Measurements from ENCODE around the gene RAD51B. TPM values are rescaled to one million over a fixed set of nuclear protein-coding genes. Genes with fewer than 3 reads are reported as not detected.

Gene RAD51B
- total RNA-seq, 1 experiment from 2014 or later: 16.7 TPM

- peaks cover 2% of the 10 kb centered on the region for H3K27me3 Mint-ChIP-seq (ENCODE audit: low read depth)
- Histone ChIP-seq H4K20me1 (ENCODE audit: control insufficient read depth, insufficient read depth, insufficient read length) (no peaks in the 10 kb centered on the region), H4K5ac (ENCODE audit: insufficient read length, low read depth, low read length) (no peak overlapping the region), H3K56ac (ENCODE audit: insufficient read length, low read depth, low read length) (no peak overlapping the region), H3K4me2 (ENCODE audit: insufficient read depth, insufficient read length, low read length) (no peak overlapping the region), H2AK5ac (ENCODE audit: insufficient read length, low read length) (no peak overlapping the region), H3T11ph (ENCODE audit: low read length) (no peak overlapping the region), H3K27ac (ENCODE audit: insufficient read length, low read depth, low read length) (no peak overlapping the region), H3K27me3 (ENCODE audit: insufficient read depth, low read length) (no peaks in the 10 kb centered on the region), H4K91ac (ENCODE audit: insufficient read length, low read depth, low read length) (no peak overlapping the region), H2BK5ac (ENCODE audit: insufficient read length, low read length) (no peak overlapping the region), H2BK15ac (ENCODE audit: low read depth, low read length) (no peak overlapping the region), H3K9ac (ENCODE audit: extremely low read depth, insufficient read length, low read length) (no peak overlapping the region), H4K8ac (replicated peaks; ENCODE audit: insufficient read length, low read depth, low read length) (no peak overlapping the region), H3K18ac (ENCODE audit: insufficient read length, low read depth, low read length) (no peak overlapping the region), H2AFZ (ENCODE audit: low read length) (no peak overlapping the region), H3K4ac (ENCODE audit: low read depth, low read length) (no peak overlapping the region), H3K9me3 (ENCODE audit: control insufficient read depth, low read depth, low read length) (no peaks in the 10 kb centered on the region), H3K4me1 (ENCODE audit: insufficient read depth, low read length) (peaks cover 9% of the 10 kb centered on the region; the same call in 1 of the 2 replicates), H3K23me2 (ENCODE audit: insufficient read length, low read depth, low read length, poor library complexity, severe bottlenecking) (no peaks in the 10 kb centered on the region), H3K79me1 (ENCODE audit: insufficient read depth, low read depth, low read length, poor library complexity, severe bottlenecking) (no peaks in the 10 kb centered on the region), H3K79me2 (ENCODE audit: insufficient read depth, low read length) (no peaks in the 10 kb centered on the region), H3K14ac (ENCODE audit: insufficient read depth, low read length) (no peak overlapping the region), H2BK12ac (ENCODE audit: insufficient read length, low read depth, low read length) (no peak overlapping the region), H2BK20ac (ENCODE audit: low read depth, low read length, poor library complexity, severe bottlenecking) (no peak overlapping the region), H2BK120ac (ENCODE audit: low read depth, low read length, poor library complexity, severe bottlenecking) (no peak overlapping the region), H3K23ac (ENCODE audit: insufficient read length, low read depth, low read length) (no peak overlapping the region)
- no peak for TF ChIP-seq CTCF (conservative IDR thresholded peaks at IDR 0.05)
- peaks cover 31 to 34% of the 10 kb centered on the region in 2 experiments for H3K4me1 Mint-ChIP-seq
- DNase-seq: no peak
- peaks cover 3 to 8% of the 10 kb centered on the region in 2 experiments; a peak in 4 of 5 replicates for H3K9me3 Mint-ChIP-seq
- peaks cover 0 to 2% (median 2%) of the 10 kb centered on the region in 3 experiments; a peak in 5 of 7 replicates for H3K36me3 Mint-ChIP-seq (ENCODE audit: insufficient read depth in 1 of 3, low read depth in 3 of 3)
- no CpG with 5 or more reads among the region's 5 CpGs for WGBS (ENCODE audit: extremely low coverage, insufficient read length, low lambda C conversion rate)
- H3K27ac Mint-ChIP-seq: peak overlapping the region in 1 of 3 experiments; percentile 20; a peak in 2 of 7 replicates
- no peak overlapping the region for H3K4me3 Mint-ChIP-seq
Measured at GRCh38 chr14:68580671-68581070, 761.1 kb downstream of the RAD51B start.
